Thyroid gland (tissue), 4 donors: ENCODE measurements around the gene MBIP.

Source experiments
- POLR2A ChIP-seq, 2 donors: fragments of 450-650 bp; IDR thresholded peaks; one replicate each; pipeline ENCODE4 v1.6.1; 2017; ENCODE audit warnings: antibody characterized with exemption in 2 of 2, mild to moderate bottlenecking in 2 of 2, moderate library complexity in 1 of 2
- TF ChIP-seq, protein P1 (sequence below), 6 experiments: fragments of 200-600 bp in 3 of 6; fragments of 450-650 bp in 3 of 6; sonication (generic) in 3 of 6; IDR thresholded peaks; one replicate each; pipeline ENCODE4 v1.5.1; 2016 to 2019; ENCODE audit warnings: antibody characterized with exemption in 6 of 6, mild to moderate bottlenecking in 2 of 6, inconsistent platforms in 1 of 6, moderate library complexity in 1 of 6

DNA sequence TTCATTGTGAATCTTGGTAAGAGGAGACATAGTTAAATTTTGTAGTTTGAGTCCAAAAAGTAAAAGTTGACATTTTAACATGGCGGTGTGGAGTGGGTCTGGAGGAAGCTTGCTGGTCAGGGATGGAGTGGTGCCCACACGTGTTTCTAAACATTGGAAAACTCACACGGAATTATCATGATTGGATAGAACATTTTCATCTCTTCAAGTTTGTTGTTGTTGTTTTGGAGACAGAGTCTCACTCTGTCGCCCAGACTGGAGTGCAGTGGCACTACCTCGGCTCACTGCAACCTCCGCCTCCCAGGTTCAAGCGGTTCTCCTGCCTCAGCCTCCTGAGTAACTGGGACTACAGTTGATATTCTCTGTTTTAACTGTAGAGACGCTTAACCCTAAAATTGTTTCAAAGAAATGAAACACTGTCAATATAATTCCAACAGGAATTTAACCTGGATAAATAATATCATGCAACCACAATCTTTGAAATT is 502 bp upstream of the MBIP start:
- TF ChIP-seq, protein P1, sequence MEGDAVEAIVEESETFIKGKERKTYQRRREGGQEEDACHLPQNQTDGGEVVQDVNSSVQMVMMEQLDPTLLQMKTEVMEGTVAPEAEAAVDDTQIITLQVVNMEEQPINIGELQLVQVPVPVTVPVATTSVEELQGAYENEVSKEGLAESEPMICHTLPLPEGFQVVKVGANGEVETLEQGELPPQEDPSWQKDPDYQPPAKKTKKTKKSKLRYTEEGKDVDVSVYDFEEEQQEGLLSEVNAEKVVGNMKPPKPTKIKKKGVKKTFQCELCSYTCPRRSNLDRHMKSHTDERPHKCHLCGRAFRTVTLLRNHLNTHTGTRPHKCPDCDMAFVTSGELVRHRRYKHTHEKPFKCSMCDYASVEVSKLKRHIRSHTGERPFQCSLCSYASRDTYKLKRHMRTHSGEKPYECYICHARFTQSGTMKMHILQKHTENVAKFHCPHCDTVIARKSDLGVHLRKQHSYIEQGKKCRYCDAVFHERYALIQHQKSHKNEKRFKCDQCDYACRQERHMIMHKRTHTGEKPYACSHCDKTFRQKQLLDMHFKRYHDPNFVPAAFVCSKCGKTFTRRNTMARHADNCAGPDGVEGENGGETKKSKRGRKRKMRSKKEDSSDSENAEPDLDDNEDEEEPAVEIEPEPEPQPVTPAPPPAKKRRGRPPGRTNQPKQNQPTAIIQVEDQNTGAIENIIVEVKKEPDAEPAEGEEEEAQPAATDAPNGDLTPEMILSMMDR (IDR thresholded peaks at IDR 0.05), result no peak
- TF ChIP-seq POLR2A (IDR thresholded peaks at IDR 0.05), result no peak
